GM21515 (cell line): ENCODE data around the gene BIRC6.

Source experiments
- ATAC-seq: cut with Tn5 transposase; IDR thresholded peaks from one replicate; pipeline ENCODE4 v1.9.1; 2021; ENCODE audit not compliant: unreplicated experiment

Gene BIRC6

DNA sequence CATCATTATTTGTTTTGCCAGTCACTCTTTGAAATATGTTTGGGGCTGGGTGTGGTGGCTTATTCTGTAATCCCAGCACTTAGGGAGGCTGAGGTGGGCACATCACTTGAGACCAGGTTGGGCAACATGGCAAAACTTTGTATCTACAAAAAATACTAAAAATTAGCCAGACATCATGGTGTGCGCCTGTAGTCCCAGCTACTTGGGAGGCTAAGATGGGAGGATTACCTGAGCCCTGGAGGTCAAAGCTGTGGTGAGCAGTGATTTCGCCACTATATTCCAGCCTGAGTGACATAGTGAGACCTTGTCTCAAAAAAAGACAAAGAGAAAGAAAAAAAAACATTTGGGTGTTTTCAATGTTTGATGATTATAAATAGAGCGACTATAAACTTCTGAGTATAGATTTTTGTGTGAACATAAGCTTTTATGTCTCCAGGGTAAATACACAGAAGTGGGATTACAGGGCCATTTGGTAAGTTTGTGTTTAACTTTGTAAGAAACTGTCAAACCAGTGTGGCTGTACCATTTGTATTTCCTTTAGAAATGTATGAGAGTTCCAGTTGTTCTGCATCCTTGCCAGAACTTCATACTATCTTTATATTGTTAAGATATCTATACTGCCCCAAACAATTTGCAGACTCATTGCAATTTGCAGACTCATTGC, 15.8 kb downstream of the BIRC6 start:
- no peak for ATAC-seq

DNA sequence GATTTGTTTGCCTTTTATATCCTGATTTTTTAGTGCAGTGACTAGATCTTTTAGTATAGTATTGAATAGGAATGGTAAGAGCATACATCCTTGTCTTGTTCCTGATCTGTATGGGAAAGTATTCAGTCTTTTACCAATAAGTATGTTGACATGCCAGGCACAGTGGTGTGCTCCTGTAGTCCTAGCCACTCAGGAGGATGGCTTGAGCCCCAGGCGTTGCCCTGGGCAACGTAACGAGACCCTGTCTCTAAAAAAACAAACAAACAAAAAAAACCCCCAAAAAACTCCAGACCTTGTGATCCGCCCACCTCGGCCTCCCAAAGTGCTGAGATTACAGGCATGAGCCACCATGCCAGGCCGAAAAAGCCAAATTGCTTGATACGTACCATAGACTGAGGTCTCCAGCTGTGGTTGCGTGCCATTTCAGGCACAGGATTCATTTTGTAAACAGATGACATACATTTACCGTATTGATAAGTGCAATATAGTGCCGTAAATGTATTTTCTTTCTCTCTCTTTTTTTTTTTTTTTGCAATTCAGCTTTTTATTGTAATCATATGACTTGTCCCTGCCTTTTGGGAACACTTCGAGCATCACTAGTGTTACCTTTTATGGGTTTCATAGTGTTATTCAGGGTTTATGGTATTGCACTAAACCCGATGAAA, 18.5 kb downstream of the BIRC6 start:
- no peak for ATAC-seq

DNA sequence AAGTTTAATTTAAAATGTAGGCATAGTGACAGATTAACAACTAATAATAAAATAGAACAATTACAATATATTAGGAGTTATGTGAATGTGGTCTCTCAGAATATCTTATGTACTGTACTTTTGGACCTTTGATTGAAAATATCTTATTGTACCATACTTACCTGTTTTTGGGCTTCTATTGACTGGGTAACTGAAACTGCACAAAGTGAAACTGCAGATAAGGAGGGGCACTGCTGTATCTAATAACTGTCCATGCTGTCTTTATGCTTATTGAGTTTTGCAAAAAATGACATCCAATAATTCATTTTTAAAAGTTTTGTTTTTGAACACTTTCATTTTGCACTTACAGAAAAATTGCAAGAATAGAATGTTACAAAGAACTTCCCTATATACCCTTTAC, 19.9 kb downstream of the BIRC6 start:
- no peak for ATAC-seq

DNA sequence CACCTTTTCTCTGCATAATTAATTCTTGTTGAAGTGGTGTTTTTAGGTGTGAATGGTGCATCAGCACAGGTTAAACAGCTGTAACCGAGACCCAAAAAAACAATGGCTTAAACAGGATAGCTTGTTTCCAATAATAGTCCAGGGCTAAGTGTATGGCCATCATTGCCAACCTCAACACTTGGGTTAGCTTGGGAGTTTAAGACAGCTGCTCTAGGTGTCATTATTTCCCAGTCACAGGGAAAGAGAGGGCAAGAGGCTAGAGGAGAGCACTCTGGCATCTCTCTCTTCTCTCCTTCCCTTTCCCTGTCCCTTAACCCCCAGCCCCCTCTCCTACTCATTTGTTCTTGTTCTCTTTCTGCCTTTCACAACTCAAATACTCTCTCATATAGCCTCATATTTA, 21.1 kb downstream of the BIRC6 start:
- no peak for ATAC-seq

DNA sequence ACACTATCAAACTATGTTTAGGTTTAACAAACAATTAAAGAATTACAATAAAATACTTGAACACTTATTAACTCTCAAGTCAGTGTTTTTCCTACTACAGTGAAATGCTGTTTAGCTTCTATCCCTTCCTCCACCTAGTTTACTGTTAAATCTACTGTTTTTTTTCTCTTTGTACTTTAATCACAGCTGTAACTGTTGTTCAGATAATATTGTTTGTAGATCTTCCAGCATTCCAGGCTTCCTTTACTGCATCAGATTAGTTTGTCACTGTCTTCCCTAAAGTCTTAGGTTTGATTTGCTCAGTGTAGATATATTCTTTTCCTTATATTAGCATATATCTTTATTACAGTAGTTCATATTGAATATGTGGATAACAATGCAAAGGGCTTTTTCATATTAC, 22.5 kb downstream of the BIRC6 start:
- ATAC-seq, result no peak

DNA sequence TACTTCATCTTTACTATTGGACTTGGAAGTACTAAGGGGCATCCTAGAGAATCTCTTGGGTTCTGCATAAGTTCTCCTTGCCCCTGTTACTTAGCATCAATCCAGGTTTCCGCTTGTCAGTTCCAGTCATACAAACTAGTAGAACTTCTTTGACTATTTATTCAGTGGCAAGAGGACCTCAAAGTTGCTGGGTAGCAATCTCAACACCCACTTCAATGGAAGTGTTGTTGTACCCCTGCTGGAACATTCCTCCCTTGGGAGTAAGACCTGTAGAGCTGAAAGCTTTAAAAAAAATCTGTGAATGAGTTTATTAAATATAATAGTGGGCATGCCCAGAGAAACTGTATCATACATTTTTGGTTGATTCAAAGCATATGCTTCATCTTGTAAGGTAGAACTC, 27.0 kb downstream of the BIRC6 start:
- ATAC-seq, result no peak

DNA sequence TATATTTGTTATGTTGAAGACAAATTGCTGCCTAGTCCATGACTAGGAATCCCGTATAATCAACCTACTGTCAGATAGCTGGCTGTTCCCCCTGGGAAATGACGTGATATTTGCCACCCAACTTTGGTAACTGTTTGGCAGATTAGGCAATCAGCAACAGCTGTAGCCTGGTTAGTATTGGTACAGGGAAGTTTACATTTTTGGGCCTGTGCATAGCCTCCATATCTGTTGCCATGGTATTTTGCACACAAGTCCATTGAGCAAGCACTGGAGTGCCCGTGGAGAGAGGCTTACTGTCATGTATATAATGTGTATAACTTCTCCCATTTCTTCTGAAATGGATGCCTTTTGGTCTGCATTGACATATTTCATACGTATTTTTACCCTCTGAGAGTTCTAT, 27.7 kb downstream of the BIRC6 start:
- ATAC-seq, result no peak

DNA sequence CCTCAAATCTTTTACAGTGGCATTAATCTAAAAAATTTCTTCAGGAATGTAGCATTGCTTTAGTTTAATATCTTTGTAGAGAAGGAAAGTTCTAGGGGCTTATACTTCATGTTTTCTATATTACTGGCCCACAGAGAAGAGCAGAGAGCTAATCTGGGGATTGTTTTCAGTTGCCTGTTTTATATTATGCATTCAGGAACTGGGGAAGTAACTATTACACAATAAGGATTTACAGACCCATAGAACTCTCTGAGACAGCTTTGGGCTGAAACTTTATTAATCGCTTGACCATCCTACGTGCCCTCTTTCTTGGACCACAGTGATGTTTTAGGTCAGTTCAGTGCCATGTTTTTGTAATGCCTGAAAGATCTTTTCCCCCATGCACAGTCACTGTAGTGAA, 29.9 kb downstream of the BIRC6 start:
- no peak for ATAC-seq

DNA sequence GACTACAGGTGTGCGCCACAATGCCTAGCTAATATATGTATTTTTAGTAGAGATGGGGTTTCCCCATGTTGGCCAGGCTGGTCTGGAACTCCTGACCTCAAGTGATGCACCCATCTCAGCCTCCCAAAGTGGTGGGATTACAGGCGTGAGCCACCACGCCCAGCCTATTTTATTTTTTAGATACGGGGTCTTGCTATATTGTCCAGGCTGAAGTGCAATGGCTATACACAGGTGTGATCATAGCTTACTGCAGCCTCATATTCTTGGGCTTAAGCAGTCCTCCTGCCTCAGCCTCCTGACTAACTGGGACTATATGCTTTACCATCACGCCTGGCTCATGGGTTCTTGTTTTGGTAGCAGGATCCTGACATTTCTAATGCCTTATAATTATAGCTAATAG, 42.4 kb downstream of the BIRC6 start:
- no peak for ATAC-seq

DNA sequence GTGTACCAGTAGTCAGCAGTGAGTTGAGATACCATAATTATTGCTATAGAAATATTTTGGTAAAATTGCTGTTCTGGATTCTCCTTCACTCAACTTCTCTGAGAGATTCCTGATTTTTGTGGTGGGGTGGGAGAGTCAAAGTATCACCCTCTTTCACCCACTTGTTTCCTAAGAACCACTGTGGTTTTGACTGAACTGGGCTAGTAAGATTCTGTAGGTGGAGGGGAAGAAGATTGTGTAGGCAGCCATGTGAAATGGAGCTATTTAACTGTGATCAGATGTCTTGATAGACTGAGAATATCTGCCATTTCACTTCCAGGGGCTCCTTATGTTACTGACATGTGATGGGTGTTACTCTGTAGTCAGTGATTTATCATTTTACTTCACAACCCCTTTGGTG, 45.3 kb downstream of the BIRC6 start:
- no peak for ATAC-seq

DNA sequence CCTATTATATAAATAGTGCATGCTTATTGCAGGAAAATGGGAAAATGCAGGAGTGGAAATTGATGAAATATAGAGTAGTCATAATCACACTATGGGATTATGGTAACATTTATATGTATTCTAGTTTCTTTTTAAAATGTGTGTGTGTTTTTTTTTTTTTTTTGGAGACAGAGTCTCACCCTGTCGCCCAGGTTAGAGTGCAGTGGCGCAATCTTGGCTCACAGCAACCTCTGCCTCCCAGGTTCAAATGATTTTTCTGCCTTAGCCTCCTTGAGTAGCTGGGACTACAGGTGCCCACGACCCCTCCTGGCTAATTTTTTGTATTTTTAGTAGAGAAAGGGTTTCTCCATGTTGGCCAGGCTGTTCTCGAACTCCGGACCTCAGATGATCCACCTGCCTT, 47.0 kb downstream of the BIRC6 start:
- no peak for ATAC-seq

DNA sequence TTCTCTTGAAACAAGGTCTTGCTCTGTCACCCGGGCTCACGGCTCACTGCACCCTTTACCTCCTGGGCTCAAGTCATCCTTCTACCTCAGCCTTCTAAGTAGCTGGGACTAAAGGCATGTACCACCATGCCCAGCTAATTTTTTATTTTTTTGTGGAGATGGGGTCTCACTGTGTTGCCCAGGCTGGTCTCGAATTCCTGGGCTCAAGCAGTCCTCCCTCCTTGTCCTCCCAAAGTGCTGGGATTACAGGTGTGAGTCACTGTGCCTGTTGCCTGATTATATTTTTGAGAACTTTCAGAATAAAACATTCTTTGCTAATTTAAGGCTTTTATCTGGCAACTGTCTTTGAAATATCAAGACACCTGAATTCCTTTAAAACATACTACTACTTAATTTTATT, 47.9 kb downstream of the BIRC6 start:
- no peak for ATAC-seq

DNA sequence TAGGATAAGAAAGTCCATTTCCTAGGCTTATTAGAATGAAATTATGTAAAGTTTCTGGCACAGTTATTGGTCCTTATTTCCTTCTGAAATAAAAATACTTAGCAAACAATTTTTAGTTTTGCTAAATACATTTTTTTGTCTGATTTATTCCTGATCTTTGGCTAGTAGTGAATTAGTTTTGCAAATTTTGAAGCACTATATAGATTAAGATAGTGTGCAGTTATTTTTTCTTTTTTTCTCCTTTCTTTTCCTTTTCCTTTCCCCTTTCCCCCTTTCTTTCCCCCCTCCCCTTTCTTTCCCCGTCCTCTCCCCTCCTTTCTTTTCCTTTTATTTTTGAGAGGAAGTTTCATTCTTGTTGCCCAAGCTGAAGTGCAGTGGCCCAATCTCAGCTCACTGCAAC, 59.7 kb downstream of the BIRC6 start:
- ATAC-seq, result no peak

DNA sequence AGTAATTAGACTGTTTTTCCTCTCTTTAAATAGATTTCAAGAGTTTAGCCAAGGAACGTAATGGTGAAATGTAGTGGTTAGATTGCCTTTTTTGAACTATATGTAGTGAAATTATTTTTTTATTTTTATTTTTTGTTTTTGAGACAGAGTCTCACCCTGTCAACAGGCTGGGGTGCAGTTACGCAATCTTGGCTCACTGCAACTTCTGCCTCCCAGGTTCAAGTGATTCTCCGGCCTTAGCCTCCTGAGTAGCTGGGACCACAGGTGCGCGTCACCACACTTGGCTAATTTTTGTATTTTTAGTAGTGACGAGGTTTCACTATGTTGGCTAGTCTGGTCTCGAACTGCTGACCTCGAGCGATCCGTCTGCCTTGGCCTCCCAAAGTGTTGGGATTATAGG, 60.8 kb downstream of the BIRC6 start:
- ATAC-seq, result no peak

DNA sequence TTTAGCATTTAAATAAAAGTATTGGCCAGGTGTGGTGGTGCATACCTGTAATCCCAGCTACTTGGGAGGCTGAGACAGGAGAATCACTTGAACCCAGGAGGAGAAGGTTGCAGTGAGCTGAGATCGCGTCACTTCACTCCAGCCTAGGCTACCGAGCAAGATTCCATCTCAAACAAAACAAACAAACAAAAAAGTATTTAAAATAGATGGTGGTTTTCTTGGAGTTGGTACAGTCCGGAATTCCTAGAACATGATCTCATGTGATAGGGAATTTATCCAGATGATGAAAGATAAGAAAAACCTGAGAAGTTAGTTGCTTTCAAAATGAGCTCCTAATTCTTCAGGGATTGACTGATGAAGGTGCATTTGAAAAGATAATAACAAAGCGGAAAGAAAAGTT, 62.0 kb downstream of the BIRC6 start:
- ATAC-seq, result no peak

DNA sequence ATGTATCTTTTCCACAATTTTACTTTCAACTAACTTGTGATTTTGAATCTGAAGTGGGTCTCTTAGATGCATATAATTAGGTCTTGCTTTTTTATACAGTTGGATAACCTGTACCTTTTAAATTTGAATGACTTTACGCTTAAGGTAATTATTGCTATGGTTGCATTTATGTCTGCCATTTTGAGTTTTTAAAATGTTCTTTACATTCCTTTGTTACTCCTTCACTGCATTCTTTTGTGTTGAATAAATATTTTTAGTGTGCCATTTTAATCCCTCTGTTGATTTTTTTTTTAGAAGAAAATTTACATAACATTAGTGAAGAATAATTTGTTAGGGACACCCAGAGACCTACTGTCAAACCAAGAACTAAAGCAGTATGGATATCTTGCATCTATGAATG, 65.3 kb downstream of the BIRC6 start:
- no peak for ATAC-seq

DNA sequence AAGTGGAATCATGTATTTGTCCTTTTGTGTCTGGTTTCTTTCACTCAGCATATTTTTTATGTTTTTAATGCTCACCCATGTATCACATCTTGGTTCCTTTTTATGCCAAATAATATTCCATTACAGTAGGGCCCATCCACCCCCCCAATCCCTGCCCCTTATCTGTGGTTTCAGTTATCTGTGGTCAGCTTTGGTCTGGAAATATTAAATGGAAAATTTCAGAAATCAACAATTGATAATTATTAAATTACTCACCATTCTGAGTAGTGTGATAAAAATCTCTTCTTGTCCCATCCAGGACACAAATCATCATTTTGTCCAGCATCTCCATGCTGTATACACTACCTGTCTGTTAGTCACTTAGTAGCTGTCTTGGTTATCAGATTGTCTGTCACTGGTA, 66.7 kb downstream of the BIRC6 start:
- ATAC-seq, result no peak

DNA sequence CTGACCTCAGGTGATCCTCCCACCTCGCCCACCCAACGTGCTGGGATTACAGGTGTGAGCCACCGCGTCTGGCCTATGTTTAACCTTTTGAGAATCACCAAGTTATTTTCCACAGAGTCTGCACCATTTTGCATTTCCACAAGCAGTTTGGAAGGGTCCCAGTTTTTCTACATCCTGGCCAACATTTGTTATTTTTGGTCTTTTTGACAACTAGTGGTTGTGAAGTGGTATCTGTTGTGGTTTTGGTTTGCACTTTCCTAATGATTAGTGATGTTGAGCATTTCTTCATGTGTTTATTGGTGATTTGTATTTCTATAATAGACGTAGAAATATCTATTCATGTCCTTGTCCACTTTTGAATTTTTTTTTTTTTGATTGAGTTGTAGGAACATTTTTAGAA, 67.9 kb downstream of the BIRC6 start:
- no peak for ATAC-seq

DNA sequence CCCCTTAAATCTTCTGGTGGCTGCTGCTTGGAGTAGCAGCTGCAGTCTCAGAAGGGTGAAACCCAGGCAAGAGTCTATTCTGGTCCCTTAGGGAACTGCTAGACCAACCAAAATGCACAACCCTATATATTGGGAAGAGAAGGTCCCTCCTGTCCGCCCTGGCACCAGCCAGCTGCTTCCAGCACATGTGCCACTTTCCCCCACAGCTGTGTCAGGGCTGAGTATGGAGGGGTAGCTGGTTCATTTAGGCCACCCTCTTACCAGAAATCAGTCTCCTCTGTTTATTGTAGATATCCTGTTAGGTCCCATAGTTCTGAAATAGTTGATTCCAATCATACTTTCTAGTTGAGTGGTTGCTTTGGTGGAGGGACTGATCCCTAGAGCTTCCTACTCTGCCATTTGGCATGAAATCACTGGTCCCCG, 68.9 kb downstream of the BIRC6 start:
- ATAC-seq, result no peak

DNA sequence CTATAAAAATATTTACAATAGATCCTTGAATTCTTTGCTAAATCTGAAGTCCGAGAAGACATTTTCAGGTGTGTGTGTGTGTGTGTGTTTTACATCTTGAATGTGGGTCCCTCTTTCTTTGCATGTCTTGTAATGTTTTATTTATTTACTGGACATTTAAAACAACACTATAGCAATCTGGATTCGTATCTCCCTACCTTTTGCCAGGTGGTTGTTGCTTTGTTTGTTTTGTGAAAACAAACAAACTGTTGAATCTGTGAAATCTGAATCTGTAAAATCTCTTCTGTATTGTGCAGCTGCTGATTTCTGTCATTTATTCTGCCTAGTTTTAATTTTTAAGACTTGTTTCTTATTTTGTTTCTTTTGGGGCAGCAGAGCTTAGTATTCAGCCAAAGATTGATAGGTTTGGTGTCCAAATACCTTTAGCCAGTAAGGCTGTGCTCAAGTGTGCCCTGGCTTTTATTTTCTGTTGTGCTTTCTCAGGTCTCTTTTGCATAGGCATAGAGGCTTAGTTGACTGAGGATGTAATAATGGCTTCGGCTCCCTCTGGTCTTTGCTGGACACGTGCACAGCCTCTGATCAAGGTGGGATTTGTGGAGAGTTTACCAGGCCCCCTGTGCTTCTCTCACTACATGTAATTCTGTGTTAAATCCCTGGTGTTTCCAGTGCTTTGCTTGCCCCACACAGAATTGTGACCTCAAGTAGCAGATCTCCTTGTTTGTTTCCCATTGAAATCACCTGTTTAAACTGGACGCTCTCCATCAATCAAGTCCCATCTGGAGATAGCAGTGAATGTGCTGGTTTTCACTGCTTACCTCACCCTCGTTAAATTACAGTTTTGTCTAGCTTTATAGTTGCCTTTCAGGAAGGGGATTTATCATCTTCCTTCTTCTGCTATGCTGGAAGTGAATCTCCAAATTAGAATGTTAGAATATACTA, 71.1 kb downstream of the BIRC6 start:
- ATAC-seq, result no peak

DNA sequence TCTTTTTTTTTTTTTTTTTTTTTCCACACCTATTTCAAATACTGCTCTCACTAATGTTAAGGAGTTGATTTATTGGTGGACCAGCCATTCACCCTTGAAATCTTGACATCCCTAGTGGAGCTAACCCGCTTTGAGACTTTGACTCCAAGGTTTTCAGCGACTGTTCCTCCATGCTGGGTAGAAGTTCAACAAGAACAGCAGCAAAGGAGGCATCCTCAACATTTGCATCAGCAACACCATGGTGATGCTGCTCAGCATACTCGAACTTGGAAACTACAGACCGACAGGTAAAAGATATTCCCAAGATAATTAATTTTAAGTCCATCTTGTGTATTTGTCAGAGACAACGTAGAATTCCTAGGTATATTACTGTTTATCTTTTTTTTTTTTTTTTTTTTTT, 74.0 kb downstream of the BIRC6 start:
- no peak for ATAC-seq

DNA sequence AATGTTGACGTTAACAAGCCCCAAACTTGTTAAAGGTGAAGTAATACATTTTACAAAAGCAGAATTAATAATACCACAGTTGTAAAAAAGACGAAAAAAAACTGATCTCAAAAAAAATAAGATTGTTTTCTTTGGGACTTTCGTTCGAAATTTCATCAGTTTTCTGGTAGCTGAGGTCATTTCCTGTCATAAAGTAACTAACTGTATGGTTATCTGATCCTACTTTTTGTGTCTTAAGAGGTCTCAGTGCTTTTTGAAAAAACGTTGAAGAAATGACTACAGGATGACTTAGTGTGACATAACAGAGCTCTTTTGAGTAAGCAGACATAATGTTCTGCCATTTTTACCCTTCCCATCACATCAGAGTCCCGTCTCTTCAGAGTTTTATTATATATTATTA, 79.3 kb downstream of the BIRC6 start:
- no peak for ATAC-seq
